GM12874 (cell line): ENCODE results near the gene GAREM2.

ENCODE experiments used
- TF ChIP-seq, protein P1 (sequence below): IDR thresholded peaks from 2 replicates; pipeline ENCODE4 v1.5.1; 2011; ENCODE audit warnings: low read depth, mild to moderate bottlenecking, control low read depth, low read length, moderate library complexity; ENCODE audit not compliant: insufficient read depth

The GAREM2 gene

GRCh38 chr2:26185304-26185928 is 12.5 kb downstream of the GAREM2 start:
- TF ChIP-seq, protein P1, sequence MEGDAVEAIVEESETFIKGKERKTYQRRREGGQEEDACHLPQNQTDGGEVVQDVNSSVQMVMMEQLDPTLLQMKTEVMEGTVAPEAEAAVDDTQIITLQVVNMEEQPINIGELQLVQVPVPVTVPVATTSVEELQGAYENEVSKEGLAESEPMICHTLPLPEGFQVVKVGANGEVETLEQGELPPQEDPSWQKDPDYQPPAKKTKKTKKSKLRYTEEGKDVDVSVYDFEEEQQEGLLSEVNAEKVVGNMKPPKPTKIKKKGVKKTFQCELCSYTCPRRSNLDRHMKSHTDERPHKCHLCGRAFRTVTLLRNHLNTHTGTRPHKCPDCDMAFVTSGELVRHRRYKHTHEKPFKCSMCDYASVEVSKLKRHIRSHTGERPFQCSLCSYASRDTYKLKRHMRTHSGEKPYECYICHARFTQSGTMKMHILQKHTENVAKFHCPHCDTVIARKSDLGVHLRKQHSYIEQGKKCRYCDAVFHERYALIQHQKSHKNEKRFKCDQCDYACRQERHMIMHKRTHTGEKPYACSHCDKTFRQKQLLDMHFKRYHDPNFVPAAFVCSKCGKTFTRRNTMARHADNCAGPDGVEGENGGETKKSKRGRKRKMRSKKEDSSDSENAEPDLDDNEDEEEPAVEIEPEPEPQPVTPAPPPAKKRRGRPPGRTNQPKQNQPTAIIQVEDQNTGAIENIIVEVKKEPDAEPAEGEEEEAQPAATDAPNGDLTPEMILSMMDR = no peak

GRCh38 chr2:26185954-26186770 is 13.3 kb downstream of the GAREM2 start:
- TF ChIP-seq, protein P1 = no peak

DNA sequence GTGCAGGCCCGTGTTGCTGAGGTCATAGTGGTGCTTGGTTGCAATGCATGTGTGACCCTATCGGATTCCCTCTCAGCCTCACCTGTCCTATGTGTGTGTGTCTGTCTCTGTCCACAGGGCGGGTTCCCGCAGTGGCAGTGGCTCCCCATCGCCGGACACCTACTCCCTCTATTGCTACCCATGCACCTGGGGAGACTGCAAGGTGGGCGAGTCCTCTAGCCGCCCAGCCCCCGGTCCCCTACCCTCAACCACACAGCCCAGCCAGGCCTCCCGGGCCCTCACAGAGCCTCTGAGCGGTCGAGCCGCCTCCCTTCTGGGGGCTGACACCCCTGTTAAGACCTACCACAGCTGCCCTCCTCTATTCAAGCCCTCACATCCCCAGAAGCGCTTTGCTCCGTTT is 14.2 kb downstream of the GAREM2 start:
- TF ChIP-seq, protein P1 = no peak

DNA sequence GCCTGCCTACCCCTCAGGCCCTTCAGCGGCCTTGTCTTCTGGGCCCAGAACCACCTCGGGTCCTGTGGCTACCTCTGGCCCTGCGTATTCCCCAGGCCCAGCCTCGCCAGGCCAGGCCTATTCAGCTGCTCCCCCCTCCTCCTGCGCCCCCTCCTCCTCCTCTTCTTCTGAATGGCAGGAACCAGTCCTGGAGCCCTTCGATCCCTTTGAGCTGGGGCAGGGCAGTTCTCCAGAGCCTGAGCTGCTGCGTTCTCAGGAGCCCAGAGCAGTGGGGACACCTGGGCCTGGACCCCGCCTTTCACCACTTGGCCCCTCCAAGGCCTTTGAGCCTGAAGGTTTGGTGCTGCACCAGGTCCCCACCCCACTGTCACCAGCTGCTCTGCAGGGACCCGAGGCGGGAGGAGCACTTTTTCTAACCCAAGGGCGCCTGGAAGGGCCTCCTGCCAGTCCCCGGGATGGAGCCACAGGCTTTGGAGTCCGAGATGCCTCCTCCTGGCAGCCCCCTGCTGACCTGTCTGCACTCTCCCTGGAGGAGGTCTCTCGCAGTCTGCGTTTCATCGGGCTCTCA is 14.7 kb downstream of the GAREM2 start:
- TF ChIP-seq, protein P1 = no peak

DNA sequence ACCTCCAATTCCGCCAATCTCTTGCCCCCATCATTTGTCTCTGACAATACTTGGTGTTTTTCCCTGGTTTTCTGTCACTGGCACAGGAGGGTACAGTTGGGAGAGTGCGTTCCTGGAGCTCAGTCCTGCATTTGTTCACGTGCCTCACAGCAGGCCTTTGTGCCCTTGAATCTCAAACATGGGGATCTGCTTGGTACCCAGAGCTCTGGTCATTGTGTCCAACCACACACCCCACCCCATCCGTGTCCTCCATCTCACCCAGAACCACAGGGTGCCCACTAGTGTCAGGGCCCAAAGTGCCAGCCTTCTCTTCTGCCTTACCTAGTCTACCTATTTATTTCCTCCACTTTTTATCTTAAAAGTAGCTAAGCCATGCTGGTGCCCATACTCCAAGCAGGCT is 16.2 kb downstream of the GAREM2 start:
- TF ChIP-seq, protein P1 = no peak

DNA sequence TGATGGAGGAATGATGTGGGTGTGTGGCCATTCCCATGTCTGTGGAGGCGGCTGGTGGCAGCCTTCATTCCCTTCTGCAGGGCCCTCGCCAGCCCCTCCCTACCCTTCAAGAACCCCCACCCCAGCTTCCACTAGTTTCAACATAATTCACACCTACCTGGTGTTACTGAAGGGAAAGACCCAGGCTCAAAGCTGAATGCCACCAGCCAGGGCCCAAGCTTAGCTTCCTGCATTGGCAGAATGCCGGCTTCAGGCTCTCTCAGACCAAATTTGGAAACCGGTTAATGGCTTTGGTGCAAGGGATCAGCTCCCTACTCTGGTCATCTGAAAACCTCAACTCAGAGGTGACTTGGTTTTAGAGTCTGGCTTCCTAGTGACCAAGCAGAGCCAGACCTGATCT is 16.9 kb downstream of the GAREM2 start:
- TF ChIP-seq, protein P1 = no peak

- TF ChIP-seq, protein P1 = no peak
Measured at GRCh38 chr2:26190369-26190768, 17.5 kb downstream of the GAREM2 start.
